Common myeloid progenitor, CD34-positive (primary cell): ENCODE measurements around the gene PRDM13.

Experiments
- CTCF ChIA-PET: fragments of 350-600 bp; sonication (Branson Sonifier 250); formaldehyde crosslinking; loops from one replicate; lab custom pipeline; 2021; ENCODE audit warnings: antibody characterized with exemption; lab: Charles Lee
- POLR2A ChIA-PET: fragments of 350-600 bp; sonication (Branson Sonifier 250); formaldehyde crosslinking; loops from one replicate; lab custom pipeline; 2021; ENCODE audit warnings: antibody characterized with exemption; lab: Charles Lee
- DNase-seq, 3 donors: peaks; one replicate each; pipeline versions ENCODE4 v3.0.0 to v3.0.0-alpha.2; 2013
- H3K27ac ChIP-seq, 2 experiments: 1 replicate in 1 of 2; 2 replicates in 1 of 2; pipeline ENCODE4 v1.7.0; 2013; ENCODE audit warnings: inconsistent platforms in 2 of 2, low read length in 2 of 2, mild to moderate bottlenecking in 2 of 2, low read depth in 1 of 2, moderate library complexity in 1 of 2; ENCODE audit not compliant: severe bottlenecking in 2 of 2, insufficient read depth in 1 of 2, poor library complexity in 1 of 2
- H3K27me3 ChIP-seq, 5 experiments: replicated peaks in 2 of 5; 1 replicate in 3 of 5; 2 replicates in 2 of 5; pipeline versions ENCODE4 v1.6.1 to v1.7.0; 2013; ENCODE audit warnings: low read length in 4 of 5, mild to moderate bottlenecking in 2 of 5, moderate library complexity in 2 of 5, inconsistent platforms in 1 of 5; ENCODE audit not compliant: insufficient read depth in 5 of 5, control insufficient read depth in 4 of 5
- H3K36me3 ChIP-seq, 4 experiments: 1 replicate in 2 of 4; 2 replicates in 2 of 4; pipeline versions ENCODE4 v1.6.1 to v1.7.0; 2013; ENCODE audit warnings: low read length in 3 of 4, control low read depth in 1 of 4, mild to moderate bottlenecking in 1 of 4; ENCODE audit not compliant: control insufficient read depth in 4 of 4, insufficient read depth in 4 of 4
- H3K4me1 ChIP-seq, 4 experiments: 1 replicate in 3 of 4; 2 replicates in 1 of 4; pipeline versions ENCODE4 v1.6.1 to v1.7.1; 2013; ENCODE audit warnings: low read length in 3 of 4, mild to moderate bottlenecking in 3 of 4, control low read depth in 1 of 4, inconsistent platforms in 1 of 4, moderate library complexity in 1 of 4; ENCODE audit not compliant: control insufficient read depth in 4 of 4, insufficient read depth in 4 of 4; ENCODE audit errors: control extremely low read depth in 1 of 4
- H3K4me3 ChIP-seq, 7 experiments: 1 replicate in 4 of 7; 2 replicates in 3 of 7; pipeline versions ENCODE4 v1.5.1 to v1.7.0; 2013; ENCODE audit warnings: mild to moderate bottlenecking in 7 of 7, low read length in 6 of 7, moderate library complexity in 6 of 7, inconsistent platforms in 2 of 7, low read depth in 2 of 7, control low read depth in 1 of 7; ENCODE audit not compliant: insufficient read depth in 4 of 7, control insufficient read depth in 1 of 7; ENCODE audit errors: extremely low read depth in 1 of 7
- H3K9me3 ChIP-seq, 5 experiments: 1 replicate in 4 of 5; 2 replicates in 1 of 5; pipeline versions ENCODE4 v1.6.1 to v1.7.1; 2013; ENCODE audit warnings: low read length in 4 of 5, mild to moderate bottlenecking in 2 of 5, inconsistent platforms in 1 of 5, low read depth in 1 of 5, moderate library complexity in 1 of 5; ENCODE audit not compliant: control insufficient read depth in 4 of 5, insufficient read depth in 2 of 5; ENCODE audit errors: control extremely low read depth in 1 of 5
- WGBS: methylation state at CpG from one replicate; pipeline ENCODE4 v1.1.5; 2013; ENCODE audit not compliant: insufficient coverage; 5-methylcytosine and 5-hydroxymethylcytosine counted together

Gene PRDM13

DNA sequence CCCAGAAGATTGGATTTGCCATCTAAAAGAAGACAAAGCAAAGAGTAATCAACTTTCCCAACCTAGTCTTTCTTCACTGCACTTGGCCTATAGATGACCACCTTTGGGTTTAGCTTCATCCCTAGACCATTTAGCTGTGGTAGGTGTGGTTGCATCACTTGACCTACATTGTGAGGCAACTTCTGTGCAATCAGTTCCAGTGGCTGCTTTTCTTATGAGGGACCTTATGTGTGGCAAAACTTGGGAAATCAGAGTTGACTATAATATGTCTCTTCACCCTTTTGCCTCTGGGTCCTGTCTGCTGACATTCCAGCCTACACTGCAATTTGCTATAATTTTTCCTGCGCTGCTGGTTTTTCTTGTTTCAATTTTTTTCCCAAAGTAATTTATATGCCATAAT lies 55.2 kb downstream of the PRDM13 start:
- no peaks in the 10 kb centered on the region for H3K4me1 ChIP-seq
- peaks cover 0 to 12% (median 0%) of the 10 kb centered on the region in 5 experiments for H3K27me3 ChIP-seq
- POLR2A ChIA-PET, result no interaction called here
- no CpG with 5 or more reads among the region's 1 CpG for WGBS
- no peak overlapping the region for H3K27ac ChIP-seq
- H3K36me3 ChIP-seq, result no peaks in the 10 kb centered on the region
- H3K4me3 ChIP-seq, result no peak overlapping the region
- no peak for DNase-seq
- H3K9me3 ChIP-seq, result peaks cover 0 to 1% (median 0%) of the 10 kb centered on the region in 5 experiments
- CTCF ChIA-PET, result no interaction called here

- ChIA-PET CTCF (no interaction called here), POLR2A (no interaction called here)
- H3K9me3 ChIP-seq, result peaks cover 0 to 1% (median 0%) of the 10 kb centered on the region in 5 experiments
- no peaks in the 10 kb centered on the region for H3K4me1 ChIP-seq
- H3K36me3 ChIP-seq, result no peaks in the 10 kb centered on the region
- DNase-seq, result no peak
- no peak overlapping the region for H3K27ac ChIP-seq
- WGBS, result 60% methylated on average over 1 of the region's 1 CpG
- no peak overlapping the region for H3K4me3 ChIP-seq
- H3K27me3 ChIP-seq, result peaks cover 0 to 12% (median 0%) of the 10 kb centered on the region in 5 experiments
These were observed 56.0 kb downstream of the PRDM13 start for GRCh38 chr6:99662616-99663015.
